ENCODE measurements around the gene LSG1.
A peak's percentile ranks its signal among the peaks of the same experiment; 100 is the strongest.
"Not testable (repeated sequence)": the region's sequence is repeated elsewhere in the genome, so short reads cannot be mapped to it uniquely, and the experiment has no call there.

LSG1 gene

GRCh38 chr3:194647747-194648146 is 24.2 kb downstream of the LSG1 start:
- no peak for DNase-seq

DNA sequence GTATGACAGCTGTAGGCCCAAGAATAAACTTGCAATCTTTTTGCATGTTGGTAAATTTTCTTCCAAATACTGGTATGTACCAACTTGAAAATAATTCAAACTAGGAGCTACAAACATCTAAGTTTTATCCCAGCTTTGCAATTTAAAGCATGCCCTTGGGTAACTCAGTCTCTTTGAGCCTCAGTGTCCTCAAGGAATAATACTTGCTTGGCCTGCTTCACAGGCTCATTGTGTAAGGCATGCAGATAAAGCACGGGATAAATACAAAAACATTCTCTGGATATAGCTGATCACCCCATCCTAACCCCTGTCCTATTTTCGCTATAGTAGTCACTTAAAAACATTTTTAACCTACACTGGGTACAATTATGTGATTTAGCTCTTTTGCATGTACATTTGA is 29.2 kb downstream of the LSG1 start:
- no peak for DNase-seq

- DNase-seq = peak; percentile 61
Observed at GRCh38 chr3:194640829-194641228, 31.2 kb downstream of the LSG1 start.

DNA sequence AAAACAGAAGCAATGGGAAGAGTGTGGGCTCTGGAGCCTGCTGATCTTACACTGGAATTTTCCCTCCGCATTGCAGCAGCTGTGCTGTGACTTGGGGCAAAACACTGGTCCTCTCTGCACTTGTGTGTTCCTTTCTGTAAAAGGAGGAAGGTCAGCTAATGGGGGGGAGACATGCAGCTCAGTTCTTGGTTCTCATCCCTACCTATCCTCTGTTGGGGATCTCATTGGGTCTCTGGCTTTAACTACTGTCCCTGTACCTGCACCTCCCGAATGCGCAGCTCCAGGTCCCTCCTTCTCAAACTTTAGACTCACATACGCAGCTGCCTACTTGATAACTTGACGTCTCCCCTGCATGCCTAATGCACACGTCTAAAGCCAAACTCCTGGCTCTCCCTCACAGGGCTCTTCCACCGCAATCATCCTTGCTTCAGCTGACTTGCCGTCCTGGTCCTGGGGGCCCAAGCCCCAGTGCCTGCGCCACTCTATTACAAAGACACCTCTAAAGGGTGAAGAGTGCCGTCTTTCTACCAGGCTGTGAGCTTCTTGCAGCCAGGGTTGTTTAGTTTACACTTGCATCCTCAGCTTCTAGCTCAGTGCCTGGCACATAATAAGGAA is 32.9 kb downstream of the LSG1 start:
- peak; percentile 52 for DNase-seq

DNA sequence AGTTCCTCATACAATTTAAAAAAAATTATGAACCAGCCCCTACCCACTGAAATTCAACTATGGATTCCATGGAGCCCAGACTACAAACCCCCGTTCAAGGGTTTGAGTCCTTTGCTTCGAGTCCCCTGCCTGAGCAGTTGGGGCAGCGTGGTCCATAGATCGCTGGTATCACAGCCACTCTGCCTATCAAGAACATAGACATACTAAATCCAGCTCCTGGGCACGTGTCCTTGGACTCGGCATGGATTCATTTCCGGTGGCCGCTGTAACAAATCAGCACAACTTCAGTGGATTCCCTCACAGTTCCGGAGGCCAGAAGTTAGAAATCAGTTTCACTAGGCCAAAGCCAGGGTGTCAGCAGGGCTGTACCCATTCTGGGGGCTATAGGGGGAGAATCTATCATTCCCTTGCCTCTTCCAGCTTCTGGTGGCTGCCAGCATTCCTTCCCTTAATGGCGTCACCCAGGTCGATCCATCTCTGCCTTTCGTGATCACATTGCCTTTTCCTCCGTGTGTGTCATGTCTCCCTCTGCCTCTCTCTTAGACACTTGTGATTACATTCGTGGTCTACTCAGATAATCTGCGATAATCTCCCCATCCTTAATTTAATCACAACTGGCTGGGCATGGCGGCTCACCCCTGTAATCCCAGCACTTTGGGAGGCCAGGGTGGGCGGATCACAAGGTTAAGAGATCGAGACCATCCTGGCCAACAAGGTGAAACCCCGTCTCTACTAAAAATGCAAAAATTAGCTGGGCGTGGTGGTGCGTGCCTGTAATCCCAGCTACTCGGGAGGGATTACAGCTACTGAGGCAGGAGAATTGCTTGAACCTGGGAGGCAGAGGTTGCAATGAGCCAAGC is 34.2 kb downstream of the LSG1 start:
- DNase-seq = peak; percentile 21

GRCh38 chr3:194637066-194637465 is 34.9 kb downstream of the LSG1 start:
- DNase-seq = peak; percentile 49

DNA sequence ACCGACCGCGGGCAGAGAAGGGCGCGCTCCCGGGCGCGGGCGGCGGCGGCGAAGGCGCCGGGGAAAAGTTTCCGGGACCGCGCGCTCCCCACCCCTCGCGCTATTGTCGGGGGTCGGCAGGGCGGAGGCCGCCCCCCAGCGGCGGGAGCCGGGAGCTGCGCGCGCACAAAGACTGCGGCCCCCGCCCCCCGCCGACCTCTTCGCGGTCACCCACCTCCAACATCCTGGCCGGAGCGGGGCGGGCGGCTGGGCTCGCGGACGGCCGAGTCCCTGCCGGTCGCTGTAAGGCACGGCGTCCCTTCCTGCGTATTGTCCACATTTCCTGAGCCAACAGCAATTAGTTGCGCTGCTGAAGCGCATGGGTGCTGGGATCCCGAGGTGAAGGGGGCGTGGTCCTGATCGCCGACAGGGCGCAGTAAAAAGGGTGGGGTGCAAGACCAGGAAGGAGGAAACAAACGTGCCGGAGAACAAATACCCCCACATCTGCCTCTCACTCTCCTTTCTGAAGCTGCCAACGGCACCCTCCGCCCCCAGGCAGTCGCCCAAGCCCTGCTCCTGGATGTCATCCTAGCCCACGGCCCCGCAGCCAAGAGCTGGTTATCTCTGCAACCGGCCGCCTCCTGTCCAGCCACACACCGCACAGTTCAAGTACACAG is 38.5 kb downstream of the LSG1 start, which contains the start of gene TMEM44:
TSS of gene TMEM44 (minus strand) at position 71 of the 656 bp plus-strand sequence. CDS start 204 bp downstream, outside the sequence.
- DNase-seq = peak; percentile 85

DNA sequence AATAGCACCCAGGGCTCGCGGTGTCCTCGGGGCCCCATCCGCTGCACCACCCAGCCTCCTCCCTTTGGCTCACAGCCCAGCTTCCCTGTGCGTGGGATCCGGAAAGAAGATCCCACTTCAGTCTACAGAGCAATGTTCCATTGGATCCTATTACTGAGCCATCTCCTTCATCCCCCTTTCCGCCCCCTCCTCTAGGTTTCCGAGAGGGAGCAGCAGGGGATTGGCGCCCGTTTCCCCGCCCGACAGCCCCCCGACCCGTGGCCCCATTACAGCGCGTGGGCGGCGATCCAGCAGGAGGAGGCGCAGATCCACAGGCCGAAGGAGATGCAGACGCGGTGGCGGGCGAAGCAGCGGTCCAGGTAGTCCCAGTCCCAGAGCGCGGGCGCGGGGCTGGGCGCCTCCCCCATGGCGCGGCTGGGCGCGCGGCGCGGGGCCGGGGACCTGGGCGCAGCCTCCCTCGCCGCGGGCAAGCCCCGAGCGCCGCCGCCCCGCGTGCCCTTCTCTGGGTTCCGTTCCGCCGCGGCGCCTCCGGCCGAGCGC is 39.1 kb downstream of the LSG1 start:
- peak; percentile 60 for DNase-seq

DNA sequence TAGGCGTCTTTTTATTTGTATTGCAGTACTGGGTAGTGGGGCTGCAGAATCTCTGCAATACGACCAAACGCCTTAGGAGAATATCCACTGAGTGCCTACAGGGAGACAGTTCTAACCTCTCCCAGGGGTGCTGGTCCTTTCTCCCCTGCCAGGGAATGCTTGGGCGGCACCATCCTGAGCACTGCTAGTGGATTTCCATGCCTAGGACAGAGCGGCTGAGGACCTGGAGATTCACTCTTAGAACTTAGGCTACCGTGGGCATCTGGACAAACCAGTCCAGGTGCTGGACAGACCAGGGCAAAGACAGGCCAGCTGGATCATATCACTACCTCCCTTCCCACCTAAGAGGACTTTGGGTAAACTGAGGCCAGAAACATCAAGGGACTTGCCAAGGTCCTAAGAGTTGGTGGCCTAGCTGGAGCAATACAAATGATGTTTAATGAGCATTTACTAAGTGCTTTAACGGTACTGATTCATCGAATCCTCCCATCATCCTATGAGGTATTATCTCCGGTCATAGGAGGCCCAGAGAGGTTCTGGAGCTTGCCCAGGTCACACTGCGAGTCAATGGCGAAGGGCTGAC is 39.7 kb downstream of the LSG1 start:
- DNase-seq = no peak

DNA sequence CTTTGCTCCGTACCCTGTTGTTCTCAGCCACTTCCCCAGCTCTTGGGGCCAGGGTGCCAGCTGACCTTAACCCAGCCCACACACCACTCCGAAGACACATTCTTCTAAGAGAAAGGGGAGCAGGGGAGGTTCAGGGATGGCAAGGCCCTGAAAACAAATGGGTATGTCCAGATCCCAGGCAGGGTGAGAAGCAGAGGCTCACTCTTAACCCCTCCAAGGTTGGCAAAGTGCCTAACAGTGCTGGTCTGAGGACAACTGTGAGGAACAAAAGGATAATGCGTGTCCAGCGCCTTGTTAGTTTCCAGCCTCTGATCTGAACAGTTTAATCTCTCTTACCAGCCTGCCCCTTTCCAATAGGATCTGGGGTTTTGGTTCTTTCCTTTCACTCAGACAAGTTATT is 40.3 kb downstream of the LSG1 start:
- DNase-seq = no peak

DNA sequence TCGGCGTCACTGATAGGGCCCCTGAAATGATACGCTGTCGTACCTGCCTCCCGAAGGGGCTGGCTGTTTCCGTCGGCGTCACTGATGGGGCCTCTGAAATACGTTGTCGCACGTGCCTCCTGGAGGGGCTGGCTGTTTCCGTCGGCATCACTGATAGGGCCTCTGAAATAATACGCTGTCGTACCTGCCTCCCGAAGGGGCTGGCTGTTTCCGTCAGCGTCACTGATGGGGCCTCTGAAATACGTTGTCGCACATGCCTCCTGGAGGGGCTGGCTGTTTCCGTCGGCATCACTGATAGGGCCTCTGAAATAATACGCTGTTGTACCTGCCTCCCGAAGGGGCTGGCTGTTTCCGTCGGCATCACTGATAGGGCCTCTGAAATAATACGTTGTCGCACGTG is 41.3 kb downstream of the LSG1 start:
- DNase-seq = not testable (repeated sequence)

GRCh38 chr3:194624956-194625355 is 47.0 kb downstream of the LSG1 start:
- DNase-seq = no peak

GRCh38 chr3:194623449-194624290 is 48.3 kb downstream of the LSG1 start:
- DNase-seq = no peak

DNA sequence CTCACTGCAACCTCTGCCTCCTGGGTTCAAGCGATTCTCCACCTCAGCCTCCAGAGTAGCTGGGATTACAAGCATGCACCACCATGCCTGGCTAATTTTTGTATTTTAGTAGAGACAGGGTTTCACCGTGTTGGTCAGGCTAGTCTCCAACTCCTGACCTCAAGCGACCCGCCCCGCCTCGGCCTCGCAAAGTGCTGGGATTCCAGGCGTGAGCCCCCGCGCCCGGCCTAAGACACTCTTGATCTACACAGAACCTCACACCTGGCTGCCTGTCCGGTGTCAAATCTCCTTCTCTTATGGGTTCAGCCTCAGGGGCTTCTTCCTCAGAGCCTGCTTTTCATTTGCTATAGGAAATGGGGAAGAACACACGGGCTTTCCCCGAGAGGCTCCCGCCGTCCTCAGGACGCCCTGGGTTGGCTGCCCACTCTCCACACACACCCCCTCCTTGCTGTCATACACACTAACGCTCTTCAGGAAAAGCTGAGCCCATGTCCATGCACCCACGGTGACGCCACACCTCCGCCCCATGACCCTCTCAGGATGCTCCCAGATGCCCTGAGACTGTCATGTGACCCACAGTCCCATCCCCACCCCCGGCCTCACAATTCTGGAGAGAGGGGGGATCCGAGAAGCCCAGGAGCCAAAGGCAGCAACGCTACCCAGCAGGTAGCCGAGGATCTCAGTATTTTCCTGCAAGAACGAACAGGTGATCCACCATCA is 49.2 kb downstream of the LSG1 start:
- no peak for DNase-seq

DNA sequence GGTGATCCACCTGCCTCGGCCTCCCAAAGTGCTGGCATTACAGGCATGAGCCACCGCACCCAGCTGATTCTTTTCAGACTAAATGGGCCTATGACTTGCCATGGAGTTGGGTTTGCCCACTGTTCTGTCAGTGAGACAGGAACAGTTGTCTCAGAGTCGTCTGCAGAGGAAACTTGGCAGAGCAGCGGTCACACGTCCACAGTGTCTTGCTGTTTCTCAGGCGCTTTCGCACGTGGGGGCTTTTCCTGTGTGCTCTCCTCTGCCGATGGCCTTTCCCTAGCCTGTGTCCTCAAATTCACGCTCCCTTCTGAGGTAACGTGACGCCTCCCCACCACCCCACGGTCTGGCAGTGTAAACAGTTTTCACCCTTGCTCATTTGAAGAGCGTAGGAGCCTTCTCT is 50.0 kb downstream of the LSG1 start:
- no peak for DNase-seq

- DNase-seq = no peak
Observed at GRCh38 chr3:194620196-194620595, 51.8 kb downstream of the LSG1 start.

- DNase-seq = no peak
Observed at GRCh38 chr3:194619741-194620140, 52.2 kb downstream of the LSG1 start.

GRCh38 chr3:194618858-194619608 is 53.0 kb downstream of the LSG1 start:
- no peak for DNase-seq

DNA sequence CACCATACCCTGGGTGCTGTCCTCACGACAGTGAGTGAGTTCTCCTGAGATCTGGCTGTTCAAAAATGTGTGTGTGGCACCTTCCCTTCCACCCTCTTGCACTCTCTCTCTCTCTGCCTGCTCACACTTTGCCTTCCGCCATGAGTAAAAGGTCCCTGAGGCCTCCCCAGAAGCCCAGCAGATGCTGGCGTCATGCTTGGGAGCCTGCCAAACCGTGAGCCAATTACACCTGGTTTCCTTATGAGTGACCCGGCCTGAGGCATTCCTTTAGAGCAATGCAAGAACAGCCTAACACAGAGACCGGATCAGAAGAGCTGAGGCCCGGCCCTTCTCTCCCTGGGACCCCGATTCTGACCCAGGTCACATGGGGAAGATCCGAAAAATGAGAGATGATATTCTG is 54.2 kb downstream of the LSG1 start:
- DNase-seq = no peak

DNA sequence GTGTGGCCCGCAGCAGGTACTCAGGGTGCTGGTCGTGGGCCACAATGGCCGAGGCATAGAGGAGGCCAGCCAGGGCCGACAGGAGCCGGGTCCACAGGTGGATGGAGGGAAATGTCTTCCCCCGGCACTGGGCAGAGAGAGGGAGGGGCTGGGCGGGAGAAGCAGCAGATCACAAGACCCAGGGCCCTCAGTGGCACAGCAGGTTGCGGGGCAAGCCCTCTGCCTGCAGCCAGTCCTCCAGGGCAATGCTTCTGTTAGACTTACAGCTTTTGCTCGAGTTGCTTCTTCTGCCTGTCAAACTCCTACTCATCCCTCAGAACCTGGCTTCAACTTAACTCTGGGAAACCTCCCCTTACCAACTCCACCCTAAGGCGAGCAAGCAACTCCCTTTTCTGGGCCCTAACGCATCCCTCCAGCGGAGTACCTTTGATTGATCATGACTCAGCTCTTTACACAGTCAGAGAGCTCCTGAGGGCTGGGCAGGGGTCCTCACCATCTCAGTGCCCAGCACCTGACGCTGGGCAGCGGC is 54.8 kb downstream of the LSG1 start:
- DNase-seq = no peak

All from activated CD8-positive, alpha-beta memory T cell treated with anti-CD3 and anti-CD28 coated beads for 24 hours (primary cell).